HG03039 (cell line): Measurements from ENCODE around the gene DNAAF1.

Experiments used
- ATAC-seq: cut with Tn5 transposase; IDR thresholded peaks from one replicate; pipeline ENCODE4 v1.9.1; 2021; ENCODE audit warnings: mild to moderate bottlenecking, moderate library complexity; ENCODE audit not compliant: unreplicated experiment

The DNAAF1 gene

DNA sequence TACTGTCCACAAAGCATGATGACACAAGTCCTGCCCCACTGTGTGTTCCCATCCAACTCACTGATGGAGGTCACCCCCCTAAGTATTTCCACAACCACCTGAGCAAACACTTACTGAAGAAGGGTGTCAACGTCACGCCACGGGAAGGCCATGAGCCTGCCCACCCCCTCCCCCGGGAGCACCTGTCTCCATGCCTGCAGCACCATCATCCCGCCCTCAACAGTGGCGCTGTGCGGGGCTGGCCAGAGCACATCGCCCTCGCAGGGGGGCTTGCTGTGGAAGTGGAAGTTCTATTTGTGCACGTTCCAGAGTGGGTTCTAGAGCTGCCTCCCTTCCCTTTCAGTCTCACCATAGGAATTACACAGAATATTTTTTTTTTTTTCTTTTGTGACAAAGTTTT is 24.1 kb upstream of the DNAAF1 start:
- no peak for ATAC-seq

DNA sequence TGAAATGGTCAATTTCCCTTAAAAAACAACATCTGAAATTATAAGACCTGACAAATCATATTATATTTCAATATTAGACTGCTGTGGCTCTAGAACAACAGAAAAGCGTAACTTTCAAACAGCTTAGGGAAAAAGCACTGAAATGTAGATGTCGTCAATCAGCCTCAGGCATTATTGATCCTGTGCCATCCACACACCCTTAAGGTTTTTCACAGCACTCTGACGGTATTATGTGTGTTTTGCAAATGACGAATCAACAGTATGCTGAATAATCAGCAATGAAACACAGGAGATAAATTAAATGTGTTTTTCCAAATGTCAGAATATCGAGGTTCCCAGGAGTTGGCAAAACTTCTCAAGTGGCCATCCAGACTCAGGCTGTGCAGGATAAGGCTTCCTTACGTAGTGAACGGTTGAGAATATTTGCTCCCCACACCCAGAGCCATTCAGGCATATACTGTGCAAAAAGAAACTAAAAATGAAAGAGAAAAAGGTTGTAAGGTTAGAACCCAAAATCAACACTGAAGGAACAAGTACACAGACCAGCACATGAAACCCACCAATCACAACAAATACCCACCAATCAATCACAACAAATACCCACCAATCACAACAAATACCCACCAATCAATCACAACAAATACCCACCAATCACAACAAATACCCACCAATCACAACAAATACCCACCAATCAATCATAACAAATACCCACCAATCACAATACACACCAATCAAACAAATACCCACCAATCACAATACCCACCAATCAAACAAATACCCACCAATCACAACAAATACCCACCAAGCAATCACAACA is 20.6 kb upstream of the DNAAF1 start:
- no peak for ATAC-seq

- ATAC-seq, result no peak
Observed at GRCh38 chr16:84131117-84131516, 14.0 kb upstream of the DNAAF1 start.

GRCh38 chr16:84132527-84133285 is 12.4 kb upstream of the DNAAF1 start:
- ATAC-seq, result no peak

DNA sequence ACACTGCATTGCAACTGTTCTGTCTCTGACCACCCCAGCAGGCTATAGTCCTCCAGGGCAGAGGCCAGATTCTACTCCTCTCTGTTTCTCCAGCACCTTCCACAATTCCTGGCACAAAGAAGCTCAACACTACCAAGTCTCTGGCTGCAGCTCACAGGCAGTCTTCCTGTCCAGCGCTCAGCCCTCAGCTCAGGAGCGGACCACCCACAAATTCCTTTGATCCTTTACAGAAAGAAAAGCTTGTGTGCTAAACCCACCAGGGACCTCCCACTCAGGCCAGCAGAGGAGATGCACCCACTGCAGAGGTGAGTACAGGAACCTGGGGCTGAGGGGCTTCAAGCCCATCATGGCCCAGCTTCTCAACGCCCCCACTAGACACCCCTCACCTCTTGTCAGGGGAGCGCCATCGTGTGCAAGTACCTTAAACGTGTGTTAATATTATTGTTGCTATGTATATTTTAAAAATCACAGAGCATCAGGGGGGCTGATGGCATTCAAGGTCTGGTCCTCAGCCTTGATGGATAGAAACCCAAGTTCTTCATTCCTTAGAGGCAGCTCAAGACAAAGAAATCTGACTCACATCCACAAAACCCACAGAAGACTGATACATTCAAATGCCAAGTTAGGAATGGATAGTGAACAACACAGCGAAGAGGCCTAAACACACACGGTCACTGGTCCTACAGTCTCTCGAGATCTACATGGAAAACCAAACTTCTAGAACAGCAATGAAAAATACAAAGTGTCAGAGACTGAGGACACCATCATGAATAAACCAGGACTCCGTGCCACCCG is 8.6 kb upstream of the DNAAF1 start:
- no peak for ATAC-seq

- ATAC-seq, result no peak
Observed at GRCh38 chr16:84137287-84137686, 7.8 kb upstream of the DNAAF1 start.

DNA sequence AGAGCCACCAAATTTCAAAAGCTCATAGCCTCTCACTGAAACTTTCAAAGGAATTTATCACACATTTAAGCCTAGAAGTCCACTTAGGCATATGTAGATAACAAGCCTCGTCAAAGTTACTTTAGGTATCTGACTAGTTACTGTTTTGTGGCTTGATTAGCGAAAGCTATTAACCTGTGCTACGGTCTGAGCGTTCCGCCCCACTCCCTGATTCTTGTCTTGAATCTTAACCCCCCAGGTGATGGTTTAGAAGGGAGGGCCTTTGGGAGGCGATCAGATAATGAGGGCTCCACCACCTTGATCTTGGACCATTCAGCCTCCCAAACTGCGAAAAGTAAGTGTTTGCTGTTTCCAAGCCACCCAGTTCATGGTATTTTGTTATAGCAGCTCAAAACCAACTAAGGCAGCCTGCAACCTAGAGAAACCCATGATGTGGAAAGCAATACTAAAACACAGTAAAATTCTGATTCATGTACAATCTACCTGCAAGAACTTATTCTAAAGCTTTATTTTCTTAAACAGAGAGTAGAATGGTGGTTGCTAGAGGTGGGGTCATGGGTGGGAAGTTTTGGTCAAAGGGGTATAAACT is 7.2 kb upstream of the DNAAF1 start:
- ATAC-seq, result no peak

DNA sequence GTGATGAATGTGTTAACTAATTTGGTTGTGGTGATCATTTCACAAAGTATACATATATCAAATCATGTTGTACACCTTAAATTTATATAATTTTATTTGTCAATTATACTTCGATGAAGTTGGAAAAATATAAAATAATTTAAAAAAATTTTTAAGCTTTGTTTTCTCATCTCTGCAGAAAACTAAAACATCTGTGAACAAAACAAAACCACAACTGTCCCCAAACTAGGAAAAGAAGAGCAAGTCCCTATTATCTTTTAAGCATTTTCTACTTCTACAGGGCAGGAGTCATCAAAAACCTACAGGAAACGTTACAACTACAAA is 6.6 kb upstream of the DNAAF1 start:
- ATAC-seq, result no peak

GRCh38 chr16:84138824-84139627 is 6.1 kb upstream of the DNAAF1 start:
- ATAC-seq, result no peak

DNA sequence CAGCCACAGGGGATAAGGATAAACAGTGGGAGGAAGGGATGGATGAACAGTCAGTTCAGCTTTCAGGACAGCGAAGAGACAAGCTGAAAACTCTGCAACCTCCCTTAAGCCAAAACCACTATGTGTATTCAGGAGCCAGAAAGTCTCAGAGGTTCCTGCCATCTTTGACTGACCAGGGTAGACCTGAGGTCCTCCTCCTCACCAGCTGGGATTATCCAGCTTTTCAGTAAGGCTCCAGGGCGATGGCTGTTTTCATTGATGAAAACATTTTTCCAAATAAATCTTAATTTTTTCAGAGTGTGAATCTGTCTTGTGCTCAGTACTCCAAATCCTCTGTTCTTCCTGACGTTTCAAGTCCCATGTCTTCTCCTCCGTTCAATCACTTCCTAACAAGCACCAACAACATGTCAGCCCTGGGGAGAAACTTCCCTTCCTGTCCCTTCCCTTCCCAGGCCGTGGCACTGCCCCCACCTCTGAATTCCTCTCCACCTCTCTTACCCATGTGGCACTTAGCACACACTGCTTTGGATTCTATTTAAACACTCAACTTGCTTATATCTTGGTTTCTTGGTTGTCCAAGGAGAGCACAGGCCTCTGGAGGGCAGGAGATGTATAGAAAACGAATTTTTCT is 5.4 kb upstream of the DNAAF1 start:
- ATAC-seq, result no peak

DNA sequence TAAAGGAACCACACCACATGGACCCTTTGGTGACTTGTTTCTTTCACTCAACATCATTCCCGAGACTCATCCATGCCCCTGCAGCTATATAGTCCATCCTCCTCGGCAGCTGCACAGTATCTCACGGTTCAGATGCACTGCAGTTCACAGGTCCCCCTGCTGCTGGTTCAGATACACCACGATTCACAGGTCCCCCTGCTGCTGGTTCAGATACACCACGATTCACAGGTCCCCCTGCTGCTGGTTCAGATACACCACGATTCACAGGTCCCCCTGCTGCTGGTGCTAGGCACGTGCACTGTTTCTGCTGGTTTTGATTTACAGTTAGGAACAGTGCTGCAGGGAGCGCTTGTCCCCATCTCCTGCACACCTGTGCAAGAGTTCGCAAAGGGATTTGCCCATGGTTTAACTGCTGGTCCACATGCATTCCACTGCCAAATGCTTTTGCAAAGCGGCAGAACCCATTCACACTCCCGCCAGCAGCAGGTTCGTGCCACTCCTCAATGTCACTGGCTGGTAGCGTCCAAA is 3.9 kb upstream of the DNAAF1 start:
- no peak for ATAC-seq

DNA sequence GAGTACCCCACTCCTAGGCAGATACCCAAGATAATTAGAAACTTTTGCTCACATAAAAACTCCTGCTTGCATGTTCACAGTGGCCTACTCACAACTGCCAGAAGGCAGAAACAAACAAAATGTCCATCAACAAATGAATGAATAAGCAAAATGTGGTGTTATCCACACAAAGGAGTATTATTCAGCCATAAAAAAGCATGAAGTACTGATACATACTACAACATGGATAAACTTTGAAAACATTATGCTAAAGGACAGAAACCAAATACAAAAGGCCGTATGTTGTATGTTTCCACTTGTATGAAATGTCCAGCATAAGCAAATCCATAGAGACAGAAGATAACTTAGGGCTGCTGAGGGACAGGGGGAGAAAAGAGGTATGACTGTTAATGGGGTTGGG is 2.0 kb upstream of the DNAAF1 start:
- ATAC-seq, result no peak

DNA sequence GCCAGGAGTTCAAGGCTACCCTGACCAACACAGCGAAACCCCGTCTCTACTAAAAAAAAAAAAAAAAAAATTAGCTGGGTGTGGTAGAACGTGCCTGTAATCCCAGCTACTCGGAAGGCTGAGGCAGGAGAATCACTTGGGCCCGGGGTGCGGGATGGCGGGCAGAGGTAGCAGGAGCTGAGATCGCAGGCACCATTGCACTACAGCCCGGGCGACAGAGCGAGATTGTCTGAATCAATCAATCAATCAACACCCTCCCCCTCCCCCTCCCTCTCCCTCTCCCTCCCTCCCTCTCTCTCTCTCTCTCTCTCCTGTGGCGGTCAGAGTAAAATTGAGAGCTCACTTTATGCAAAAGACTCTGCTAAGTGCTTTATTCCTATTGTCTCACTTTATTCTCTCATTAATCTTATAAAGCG is 1.3 kb upstream of the DNAAF1 start:
- no peak for ATAC-seq

DNA sequence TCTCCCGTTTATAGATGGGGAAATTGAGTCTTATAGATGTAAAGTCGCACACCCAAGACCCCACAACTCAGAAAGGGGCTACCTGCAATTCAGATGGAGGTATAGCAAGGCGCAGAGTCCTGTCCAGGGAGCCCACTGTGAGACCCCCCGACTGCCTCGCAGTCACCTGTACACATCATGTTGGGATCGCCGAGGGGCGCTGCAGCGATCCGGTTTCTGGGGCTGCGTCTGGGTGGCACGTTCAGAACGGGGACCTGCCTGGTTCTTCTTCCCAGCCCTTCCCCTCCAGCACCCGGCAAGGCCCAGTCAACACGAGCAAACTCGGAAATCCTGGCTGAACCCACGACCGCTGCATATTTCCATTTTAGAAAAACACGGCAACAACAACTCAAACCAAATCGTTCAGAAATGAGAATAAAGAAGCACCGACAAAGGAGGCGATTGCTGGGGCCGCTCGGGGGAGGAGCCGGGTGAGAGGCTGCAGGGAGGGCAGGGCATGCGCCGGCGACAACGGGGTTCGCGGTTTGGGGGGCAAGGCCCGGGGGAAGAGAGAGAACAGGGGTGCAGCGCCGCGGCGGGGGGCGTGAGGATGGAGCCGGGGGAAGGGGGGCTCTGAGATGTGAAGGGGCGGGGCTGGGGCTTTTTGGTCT is 774 bp upstream of the DNAAF1 start:
- ATAC-seq, result no peak

DNA sequence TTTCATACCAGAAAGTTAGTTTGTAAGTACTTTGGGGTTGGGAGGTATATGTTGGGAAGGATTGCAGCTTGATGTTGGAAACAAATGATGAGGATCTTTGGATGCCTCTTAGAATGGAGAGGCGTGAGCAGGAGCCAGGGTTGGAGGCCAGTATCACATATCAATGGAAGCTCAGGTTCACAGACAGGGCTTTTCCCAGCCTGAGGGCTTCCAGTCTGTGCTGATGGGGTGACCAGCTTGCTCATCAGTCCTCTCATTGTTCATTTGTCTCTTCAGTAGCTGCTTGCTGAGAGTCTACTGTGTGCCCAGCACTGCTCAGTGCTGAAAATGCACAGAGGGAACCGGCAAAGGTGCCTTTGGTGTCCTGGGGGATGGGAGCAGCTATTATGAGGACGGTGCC is 5.8 kb downstream of the DNAAF1 start:
- no peak for ATAC-seq

DNA sequence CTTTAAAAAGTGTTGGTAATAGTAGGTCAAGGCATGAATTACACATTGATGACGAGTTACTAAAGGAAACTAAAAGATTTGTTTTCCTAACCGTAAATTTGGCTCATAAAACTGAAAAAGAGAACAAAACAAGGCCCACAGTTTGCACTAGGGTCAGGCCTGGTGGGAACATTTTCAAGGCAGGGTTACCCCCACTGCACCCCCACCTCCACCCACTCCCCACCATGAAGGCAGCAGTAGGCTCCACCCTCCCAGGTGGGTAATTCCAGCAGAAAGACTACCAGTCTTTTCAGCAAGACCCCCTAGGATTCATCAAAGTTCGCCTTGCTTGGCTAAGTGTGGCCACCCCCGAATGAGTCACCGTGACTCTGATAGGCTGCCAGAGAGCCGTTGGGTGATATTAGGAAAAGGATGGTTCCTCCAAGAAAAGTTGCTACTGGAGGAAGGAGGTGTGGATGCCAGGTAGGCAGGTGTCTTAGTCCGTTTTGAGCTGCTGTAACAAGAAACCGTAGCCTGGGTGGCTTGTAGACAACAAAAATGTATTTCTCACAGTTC is 8.6 kb downstream of the DNAAF1 start:
- ATAC-seq, result no peak

GRCh38 chr16:84155226-84155625 is 10.1 kb downstream of the DNAAF1 start:
- ATAC-seq, result no peak

GRCh38 chr16:84155771-84156170 is 10.7 kb downstream of the DNAAF1 start:
- no peak for ATAC-seq

DNA sequence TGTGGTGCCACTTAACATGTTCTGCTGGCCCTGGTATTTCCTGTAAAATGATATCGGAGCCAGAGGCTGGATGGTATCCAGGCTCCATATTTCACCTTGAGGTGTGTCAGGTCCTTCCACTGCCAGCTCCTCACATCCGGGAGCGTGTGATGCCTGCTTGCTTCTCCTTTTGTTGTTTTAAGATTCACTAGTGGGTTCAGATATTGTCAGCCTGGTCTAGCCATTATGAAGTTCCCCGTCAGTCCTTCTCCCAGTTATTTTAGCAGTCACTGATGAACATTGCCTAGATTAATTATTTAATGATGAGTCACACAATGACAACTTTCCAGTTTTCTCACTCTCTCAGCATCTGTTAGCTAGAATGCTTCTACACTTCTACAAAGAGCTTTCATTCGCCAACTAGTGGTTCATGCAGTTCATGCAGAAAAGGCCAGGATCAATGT is 11.3 kb downstream of the DNAAF1 start:
- no peak for ATAC-seq
